Activated naive CD4-positive, alpha-beta T cell treated with anti-CD3 and anti-CD28 coated beads, Interleukin-2, amount 50 U/mL, for 24 hours (primary cell): ENCODE measurements around the gene GPSM1.
A peak's percentile ranks its signal among the peaks of the same experiment; 100 is the strongest.

ENCODE experiments used
- H3K27ac Mint-ChIP-seq: one replicate; pipeline ENCODE4 v1.8.0; 2021; ENCODE audit warnings: mild to moderate bottlenecking, mixed read lengths
- H3K27me3 Mint-ChIP-seq: one replicate; pipeline ENCODE4 v1.8.0; 2021; ENCODE audit warnings: mixed read lengths
- H3K36me3 Mint-ChIP-seq: one replicate; pipeline ENCODE4 v1.8.0; 2021; ENCODE audit warnings: mixed read lengths
- H3K4me1 Mint-ChIP-seq: one replicate; pipeline ENCODE4 v1.8.0; 2021; ENCODE audit warnings: mixed read lengths
- H3K4me3 Mint-ChIP-seq: one replicate; pipeline ENCODE4 v1.8.0; 2021; ENCODE audit warnings: mild to moderate bottlenecking, mixed read lengths
- H3K9me3 Mint-ChIP-seq: one replicate; pipeline ENCODE4 v1.8.0; 2021; ENCODE audit warnings: mixed read lengths

The GPSM1 gene

GRCh38 chr9:136297766-136298735, 29.3 kb upstream of the GPSM1 start:
- H3K4me1 Mint-ChIP-seq, result no peaks in the 10 kb centered on the region
- H3K4me3 Mint-ChIP-seq, result no peak overlapping the region
- no peaks in the 10 kb centered on the region for H3K27me3 Mint-ChIP-seq
- H3K36me3 Mint-ChIP-seq, result no peaks in the 10 kb centered on the region
- no peak overlapping the region for H3K27ac Mint-ChIP-seq
- no peaks in the 10 kb centered on the region for H3K9me3 Mint-ChIP-seq

- H3K9me3 Mint-ChIP-seq, result no peaks in the 10 kb centered on the region
- H3K4me3 Mint-ChIP-seq, result no peak overlapping the region
These were observed 28.2 kb upstream of the GPSM1 start for GRCh38 chr9:136299116-136299515.

GRCh38 chr9:136299541-136299940, 27.8 kb upstream of the GPSM1 start:
- H3K4me1 Mint-ChIP-seq, result no peaks in the 10 kb centered on the region
- no peak overlapping the region for H3K27ac Mint-ChIP-seq
- H3K36me3 Mint-ChIP-seq, result no peaks in the 10 kb centered on the region
- no peak overlapping the region for H3K4me3 Mint-ChIP-seq
- no peaks in the 10 kb centered on the region for H3K9me3 Mint-ChIP-seq
- no peaks in the 10 kb centered on the region for H3K27me3 Mint-ChIP-seq

More at GRCh38 chr9:136299116-136299515, 28.2 kb upstream of the GPSM1 start:
- Mint-ChIP-seq H3K4me1 (no peaks in the 10 kb centered on the region), H3K36me3 (no peaks in the 10 kb centered on the region), H3K27ac (no peak overlapping the region), H3K27me3 (no peaks in the 10 kb centered on the region)

- H3K36me3 Mint-ChIP-seq, result no peaks in the 10 kb centered on the region
These were observed 27.3 kb upstream of the GPSM1 start for GRCh38 chr9:136300016-136300545.

GRCh38 chr9:136300866-136301265, 26.5 kb upstream of the GPSM1 start:
- Mint-ChIP-seq H3K9me3 (no peaks in the 10 kb centered on the region), H3K27me3 (no peaks in the 10 kb centered on the region)

More at GRCh38 chr9:136300016-136300545, 27.3 kb upstream of the GPSM1 start:
- Mint-ChIP-seq H3K27me3 (no peaks in the 10 kb centered on the region), H3K4me1 (no peaks in the 10 kb centered on the region), H3K4me3 (no peak overlapping the region), H3K27ac (no peak overlapping the region), H3K9me3 (no peaks in the 10 kb centered on the region)

GRCh38 chr9:136302527-136302926, 24.8 kb upstream of the GPSM1 start:
- H3K27ac Mint-ChIP-seq, result no peak overlapping the region
- H3K4me3 Mint-ChIP-seq, result no peak overlapping the region
- H3K27me3 Mint-ChIP-seq, result no peaks in the 10 kb centered on the region
- no peaks in the 10 kb centered on the region for H3K36me3 Mint-ChIP-seq
- H3K9me3 Mint-ChIP-seq, result no peaks in the 10 kb centered on the region
- H3K4me1 Mint-ChIP-seq, result peaks cover 5% of the 10 kb centered on the region

More at GRCh38 chr9:136300866-136301265, 26.5 kb upstream of the GPSM1 start:
- Mint-ChIP-seq H3K4me3 (peak overlapping the region; percentile 16), H3K27ac (no peak overlapping the region), H3K36me3 (no peaks in the 10 kb centered on the region), H3K4me1 (no peaks in the 10 kb centered on the region)

GRCh38 chr9:136303066-136303824, 24.1 kb upstream of the GPSM1 start:
- Mint-ChIP-seq H3K9me3 (no peaks in the 10 kb centered on the region), H3K27me3 (no peaks in the 10 kb centered on the region), H3K36me3 (no peaks in the 10 kb centered on the region), H3K27ac (no peak overlapping the region), H3K4me1 (peaks cover 5% of the 10 kb centered on the region), H3K4me3 (no peak overlapping the region)

GRCh38 chr9:136303825-136304416, 23.4 kb upstream of the GPSM1 start, which contains the start of gene CCDC187:
CCDC187 (minus strand) TSS chr9:136304094; CDS start chr9:136303830, 264 bp downstream.
- H3K4me3 Mint-ChIP-seq, result no peak within 1 kb of the TSS
- H3K27ac Mint-ChIP-seq, result no peak within 1 kb of the TSS
- no peaks in the 10 kb centered on the region for H3K27me3 Mint-ChIP-seq

GRCh38 chr9:136304456-136304855, 22.9 kb upstream of the GPSM1 start:
- Mint-ChIP-seq H3K4me3 (no peak overlapping the region), H3K4me1 (peaks cover 5% of the 10 kb centered on the region)

More at GRCh38 chr9:136303825-136304416, 23.4 kb upstream of the GPSM1 start, which contains the start of gene CCDC187:
- H3K9me3 Mint-ChIP-seq, result no peaks in the 10 kb centered on the region
- H3K4me1 Mint-ChIP-seq, result peaks cover 5% of the 10 kb centered on the region
- no peaks in the 10 kb centered on the region for H3K36me3 Mint-ChIP-seq

GRCh38 chr9:136304981-136305380, 22.4 kb upstream of the GPSM1 start:
- Mint-ChIP-seq H3K36me3 (no peaks in the 10 kb centered on the region), H3K4me1 (peaks cover 5% of the 10 kb centered on the region), H3K9me3 (no peaks in the 10 kb centered on the region), H3K27me3 (no peaks in the 10 kb centered on the region), H3K4me3 (no peak overlapping the region), H3K27ac (no peak overlapping the region)

More at GRCh38 chr9:136304456-136304855, 22.9 kb upstream of the GPSM1 start:
- Mint-ChIP-seq H3K27me3 (no peaks in the 10 kb centered on the region), H3K27ac (no peak overlapping the region), H3K36me3 (no peaks in the 10 kb centered on the region), H3K9me3 (no peaks in the 10 kb centered on the region)

GRCh38 chr9:136305804-136306203, 21.5 kb upstream of the GPSM1 start:
- H3K27ac Mint-ChIP-seq, result no peak overlapping the region
- no peaks in the 10 kb centered on the region for H3K36me3 Mint-ChIP-seq
- no peaks in the 10 kb centered on the region for H3K9me3 Mint-ChIP-seq
- no peak overlapping the region for H3K4me3 Mint-ChIP-seq
- no peaks in the 10 kb centered on the region for H3K27me3 Mint-ChIP-seq
- H3K4me1 Mint-ChIP-seq, result peaks cover 5% of the 10 kb centered on the region

GRCh38 chr9:136306211-136307208, 20.8 kb upstream of the GPSM1 start:
- H3K27ac Mint-ChIP-seq, result no peak overlapping the region
- H3K4me3 Mint-ChIP-seq, result no peak overlapping the region
- peaks cover 5% of the 10 kb centered on the region for H3K4me1 Mint-ChIP-seq
- no peaks in the 10 kb centered on the region for H3K9me3 Mint-ChIP-seq
- H3K27me3 Mint-ChIP-seq, result no peaks in the 10 kb centered on the region
- no peaks in the 10 kb centered on the region for H3K36me3 Mint-ChIP-seq

- no peak overlapping the region for H3K27ac Mint-ChIP-seq
- H3K9me3 Mint-ChIP-seq, result no peaks in the 10 kb centered on the region
- no peaks in the 10 kb centered on the region for H3K36me3 Mint-ChIP-seq
- H3K4me1 Mint-ChIP-seq, result peaks cover 5% of the 10 kb centered on the region
- no peak overlapping the region for H3K4me3 Mint-ChIP-seq
- H3K27me3 Mint-ChIP-seq, result no peaks in the 10 kb centered on the region
These were observed 20.1 kb upstream of the GPSM1 start for GRCh38 chr9:136307215-136307750.
